ENCODE results near the gene DGKD.

Gene DGKD

DNA sequence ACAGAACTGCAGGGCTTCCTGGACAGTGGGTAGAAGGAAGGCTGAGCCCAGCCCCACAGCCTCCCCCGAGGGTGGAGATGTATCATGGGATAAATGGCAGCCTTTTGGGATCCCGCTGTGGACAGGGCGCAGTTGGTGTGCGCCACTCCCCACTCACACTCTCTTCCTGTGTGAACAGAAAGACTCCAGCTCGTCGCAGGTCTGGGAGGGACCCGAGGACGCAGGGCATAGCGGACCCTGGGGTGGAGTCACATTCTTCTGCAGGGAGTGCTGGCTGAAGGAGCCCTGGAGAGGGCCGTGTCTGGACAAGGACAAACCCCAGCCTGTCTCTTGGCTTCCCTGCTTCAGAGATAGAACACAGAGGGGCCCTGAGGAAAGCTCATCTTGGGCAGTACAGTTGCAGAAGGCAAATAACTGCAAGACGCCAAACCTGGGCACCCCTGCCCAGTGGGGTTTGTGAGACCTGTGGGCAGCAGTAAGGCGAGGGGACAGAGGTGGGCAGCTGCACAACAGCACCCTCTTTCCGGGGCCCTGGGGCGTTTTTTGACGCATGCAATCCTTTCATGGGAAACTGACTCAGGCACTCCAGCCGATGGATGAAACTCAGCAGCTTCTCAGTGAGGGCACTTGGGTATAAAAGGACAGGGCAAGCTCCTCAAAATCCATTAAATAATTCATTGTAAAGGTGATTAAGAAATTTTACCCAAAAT is 110.4 kb downstream of the DGKD start:
- Histone ChIP-seq H2AFZ (ENCODE audit: low read length) (no peak overlapping the region), H3K9ac (ENCODE audit: low read depth, low read length, poor library complexity, severe bottlenecking) (no peak overlapping the region), H3K9me3 (ENCODE audit: insufficient read depth, low read depth, low read length) (no peaks in the 10 kb centered on the region), H3K36me3 (ENCODE audit: insufficient read depth, low read length) (peaks cover 79% of the 10 kb centered on the region; the same call in 1 of the 2 replicates), H3K4me2 (ENCODE audit: low read depth, low read length, poor library complexity, severe bottlenecking) (no peak overlapping the region), H3F3A (ENCODE audit: low read depth) (no peaks in the 10 kb centered on the region), H3K4me1 (ENCODE audit: insufficient read depth, low read length, poor library complexity, severe bottlenecking) (no peaks in the 10 kb centered on the region), H3K79me2 (ENCODE audit: insufficient read depth, low read length) (no peaks in the 10 kb centered on the region), H3K4me3 (ENCODE audit: low read length, poor library complexity, severe bottlenecking) (no peak overlapping the region), H3K9me2 (replicated peaks; ENCODE audit: low read depth, low read length) (no peaks in the 10 kb centered on the region), H4K20me1 (ENCODE audit: insufficient read depth, low read length, poor library complexity, severe bottlenecking) (no peaks in the 10 kb centered on the region), H3K27me3 (ENCODE audit: insufficient read depth, low read length, poor library complexity, severe bottlenecking) (no peaks in the 10 kb centered on the region)
- no peak for TF ChIP-seq EZH2phosphoT487 (IDR thresholded peaks at IDR 0.05; ENCODE audit: borderline replicate concordance)
- TF ChIP-seq, protein P1, sequence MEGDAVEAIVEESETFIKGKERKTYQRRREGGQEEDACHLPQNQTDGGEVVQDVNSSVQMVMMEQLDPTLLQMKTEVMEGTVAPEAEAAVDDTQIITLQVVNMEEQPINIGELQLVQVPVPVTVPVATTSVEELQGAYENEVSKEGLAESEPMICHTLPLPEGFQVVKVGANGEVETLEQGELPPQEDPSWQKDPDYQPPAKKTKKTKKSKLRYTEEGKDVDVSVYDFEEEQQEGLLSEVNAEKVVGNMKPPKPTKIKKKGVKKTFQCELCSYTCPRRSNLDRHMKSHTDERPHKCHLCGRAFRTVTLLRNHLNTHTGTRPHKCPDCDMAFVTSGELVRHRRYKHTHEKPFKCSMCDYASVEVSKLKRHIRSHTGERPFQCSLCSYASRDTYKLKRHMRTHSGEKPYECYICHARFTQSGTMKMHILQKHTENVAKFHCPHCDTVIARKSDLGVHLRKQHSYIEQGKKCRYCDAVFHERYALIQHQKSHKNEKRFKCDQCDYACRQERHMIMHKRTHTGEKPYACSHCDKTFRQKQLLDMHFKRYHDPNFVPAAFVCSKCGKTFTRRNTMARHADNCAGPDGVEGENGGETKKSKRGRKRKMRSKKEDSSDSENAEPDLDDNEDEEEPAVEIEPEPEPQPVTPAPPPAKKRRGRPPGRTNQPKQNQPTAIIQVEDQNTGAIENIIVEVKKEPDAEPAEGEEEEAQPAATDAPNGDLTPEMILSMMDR (conservative IDR thresholded peaks at IDR 0.05; ENCODE audit: low read length), result no peak

DNA sequence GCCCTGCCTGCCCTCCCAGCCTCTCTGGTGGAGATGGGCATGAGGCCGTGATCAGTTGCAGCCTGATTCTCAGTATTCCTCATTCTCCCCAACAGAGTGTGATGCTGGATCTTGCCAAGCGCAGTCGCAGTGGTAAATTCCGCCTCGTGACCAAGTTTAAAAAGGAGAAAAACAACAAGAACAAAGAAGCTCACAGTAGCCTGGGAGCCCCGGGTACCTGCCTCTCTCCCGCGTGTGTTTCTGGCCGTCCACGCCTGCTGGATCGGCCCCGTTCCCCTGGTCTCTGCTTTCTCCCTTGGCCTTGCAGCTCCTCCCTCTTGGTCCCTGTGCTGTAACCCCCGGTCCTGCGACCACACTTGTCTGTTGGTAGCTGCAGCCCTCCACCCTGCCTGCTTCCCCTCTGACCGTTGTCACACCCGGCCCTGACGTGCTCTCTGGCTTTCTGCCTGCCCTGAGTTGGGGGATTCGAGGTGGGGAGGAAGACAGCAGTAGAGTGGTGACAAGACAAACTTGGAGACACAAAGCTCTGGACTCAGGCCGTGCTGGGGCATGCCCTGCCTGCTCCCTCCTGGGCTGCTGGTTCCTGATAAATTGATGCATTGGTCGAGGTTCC is 112.8 kb downstream of the DGKD start:
- peaks cover 74% of the 10 kb centered on the region; the same call in 1 of the 2 replicates for H3K36me3 ChIP-seq (ENCODE audit: insufficient read depth, low read length)
- H4K20me1 ChIP-seq (ENCODE audit: insufficient read depth, low read length, poor library complexity, severe bottlenecking), result no peaks in the 10 kb centered on the region

DNA sequence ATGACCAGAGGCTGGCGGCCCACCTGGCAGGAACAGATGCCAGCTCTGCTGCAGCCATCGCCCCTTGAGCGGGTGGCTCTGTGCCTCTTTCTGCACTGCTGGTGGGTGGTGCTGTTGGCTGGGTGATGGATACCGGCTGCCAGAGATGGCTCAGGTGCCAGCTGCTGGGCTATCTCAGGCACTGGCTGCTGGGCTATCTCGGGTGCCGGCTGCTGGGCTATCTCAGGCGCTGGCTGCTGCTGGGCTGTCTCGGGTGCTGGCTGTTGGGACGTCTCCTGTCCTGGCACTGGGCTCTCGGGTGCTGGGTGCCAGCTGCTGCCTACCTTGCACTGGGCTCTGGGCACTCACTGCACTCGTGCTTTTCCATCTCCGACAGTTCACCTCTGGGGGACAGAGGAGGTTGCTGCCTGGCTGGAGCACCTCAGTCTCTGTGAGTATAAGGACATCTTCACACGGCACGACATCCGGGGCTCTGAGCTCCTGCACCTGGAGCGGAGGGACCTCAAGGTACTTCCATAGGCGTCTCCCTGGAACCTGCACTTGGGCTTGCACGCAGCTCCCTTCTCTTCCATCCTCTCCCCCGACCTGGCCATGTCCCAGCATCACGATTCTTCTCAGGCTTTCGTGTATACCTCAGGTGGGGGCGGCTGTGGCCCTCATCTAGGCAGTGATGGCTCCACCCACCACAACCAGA is 113.9 kb downstream of the DGKD start:
- no peaks in the 10 kb centered on the region for H3K4me1 ChIP-seq (ENCODE audit: insufficient read depth, low read length, poor library complexity, severe bottlenecking)
- H2AFZ ChIP-seq (ENCODE audit: low read length), result no peak overlapping the region
- TF ChIP-seq EZH2phosphoT487 (IDR thresholded peaks at IDR 0.05; ENCODE audit: borderline replicate concordance), result no peak
- TF ChIP-seq, protein P1 (conservative IDR thresholded peaks at IDR 0.05; ENCODE audit: low read length), result no peak
- no peaks in the 10 kb centered on the region for H3K9me2 ChIP-seq (replicated peaks; ENCODE audit: low read depth, low read length)
- H3F3A ChIP-seq (ENCODE audit: low read depth), result no peaks in the 10 kb centered on the region
- no peaks in the 10 kb centered on the region for H3K9me3 ChIP-seq (ENCODE audit: insufficient read depth, low read depth, low read length)
- H4K20me1 ChIP-seq (ENCODE audit: insufficient read depth, low read length, poor library complexity, severe bottlenecking), result no peaks in the 10 kb centered on the region
- H3K79me2 ChIP-seq (ENCODE audit: insufficient read depth, low read length), result no peaks in the 10 kb centered on the region
- H3K9ac ChIP-seq (ENCODE audit: low read depth, low read length, poor library complexity, severe bottlenecking), result no peak overlapping the region
- peaks cover 68% of the 10 kb centered on the region; the same call in 1 of the 2 replicates for H3K36me3 ChIP-seq (ENCODE audit: insufficient read depth, low read length)
- H3K4me3 ChIP-seq (ENCODE audit: low read length, poor library complexity, severe bottlenecking), result no peak overlapping the region
- H3K4me2 ChIP-seq (ENCODE audit: low read depth, low read length, poor library complexity, severe bottlenecking), result no peak overlapping the region
- H3K27me3 ChIP-seq (ENCODE audit: insufficient read depth, low read length, poor library complexity, severe bottlenecking), result no peaks in the 10 kb centered on the region

More for the DNA sequence above, 112.8 kb downstream of the DGKD start:
- H3K27me3 ChIP-seq (ENCODE audit: insufficient read depth, low read length, poor library complexity, severe bottlenecking), result no peaks in the 10 kb centered on the region
- no peaks in the 10 kb centered on the region for H3F3A ChIP-seq (ENCODE audit: low read depth)
- TF ChIP-seq, protein P1 (conservative IDR thresholded peaks at IDR 0.05; ENCODE audit: low read length), result no peak
- no peak for TF ChIP-seq EZH2phosphoT487 (IDR thresholded peaks at IDR 0.05; ENCODE audit: borderline replicate concordance)
- no peaks in the 10 kb centered on the region for H3K9me2 ChIP-seq (replicated peaks; ENCODE audit: low read depth, low read length)
- H2AFZ ChIP-seq (ENCODE audit: low read length), result no peak overlapping the region
- H3K9ac ChIP-seq (ENCODE audit: low read depth, low read length, poor library complexity, severe bottlenecking), result no peak overlapping the region
- H3K4me3 ChIP-seq (ENCODE audit: low read length, poor library complexity, severe bottlenecking), result no peak overlapping the region
- H3K4me1 ChIP-seq (ENCODE audit: insufficient read depth, low read length, poor library complexity, severe bottlenecking), result no peaks in the 10 kb centered on the region
- H3K79me2 ChIP-seq (ENCODE audit: insufficient read depth, low read length), result no peaks in the 10 kb centered on the region
- H3K4me2 ChIP-seq (ENCODE audit: low read depth, low read length, poor library complexity, severe bottlenecking), result no peak overlapping the region
- no peaks in the 10 kb centered on the region for H3K9me3 ChIP-seq (ENCODE audit: insufficient read depth, low read depth, low read length)

All from Loucy (cell line).